ENCODE measurements around the gene MAT2B. TPM values are rescaled to one million over a fixed set of nuclear protein-coding genes. Genes with fewer than 3 reads are reported as not detected.

The MAT2B gene
- polyA plus RNA-seq, 1 of the 3 experiments (the other 2 are of a cell fraction) = 30.1 TPM

- H2AFZ ChIP-seq (ENCODE audit: low read depth) = peak overlapping the region; percentile 97
- peaks cover 10% of the 10 kb centered on the region for H3F3A ChIP-seq (replicated peaks; ENCODE audit: insufficient read depth)
- peaks cover 39% of the 10 kb centered on the region for H3K79me2 ChIP-seq (ENCODE audit: insufficient read depth)
- ChIA-PET CTCF (interaction anchor here (0.6 to 2.2 kb wide), 6 partner anchors 13 to 33 kb away, joined by 3 to 17 read pairs (median 3); no protein-coding TSS in a partner anchor), POLR2A (interaction anchor here (1.0 kb wide), 1 partner anchor 44 kb away, joined by 5 read pairs; the partner anchor contains the start of genes HMMR and NUDCD2)
- peak overlapping the region; percentile 70 to 86 for H3K4me3 ChIP-seq (ENCODE audit: low read depth in 2 of 2, low read length in 1 of 2)
- H3K4me1 ChIP-seq (ENCODE audit: control insufficient read depth in 1 of 2, insufficient read depth in 2 of 2, low read depth in 1 of 2, low read length in 1 of 2) = peaks cover 7 to 11% of the 10 kb centered on the region in 2 experiments
- peak; percentile 70 for DNase-seq
- H4K20me1 ChIP-seq (ENCODE audit: insufficient read depth) = peaks cover 27% of the 10 kb centered on the region
- 3% methylated on average over 17 of the region's 17 CpGs for WGBS (ENCODE audit: low lambda C conversion rate)
- H3K36me3 ChIP-seq (replicated peaks in 1 of 2; ENCODE audit: control insufficient read depth in 1 of 2, insufficient read depth in 2 of 2, low read length in 1 of 2) = no peaks in the 10 kb centered on the region
- peak overlapping the region; percentile 92 to 95 for H3K27ac ChIP-seq (ENCODE audit: low read depth in 2 of 2, low read length in 1 of 2)
- peak overlapping the region; percentile 87 for H3K4me2 ChIP-seq
- H3K9ac ChIP-seq = peak overlapping the region; percentile 87
- no peaks in the 10 kb centered on the region for H3K9me3 ChIP-seq
- H3K27me3 ChIP-seq (ENCODE audit: insufficient read depth) = no peaks in the 10 kb centered on the region
- H3K9me2 ChIP-seq = no peaks in the 10 kb centered on the region
- TF ChIP-seq PBX3 (IDR thresholded peaks at IDR 0.05) = no peak
- TF ChIP-seq FOXM1 (IDR thresholded peaks at IDR 0.05; ENCODE audit: low read depth) = no peak
- peak; percentile 51 for TF ChIP-seq SMC3 (IDR thresholded peaks at IDR 0.05; ENCODE audit: low read depth, low read length)
- TF ChIP-seq RFX5 (IDR thresholded peaks at IDR 0.05; ENCODE audit: low read length) = no peak; the same call in 1 of the 2 replicates
- TF ChIP-seq TCF12 (IDR thresholded peaks at IDR 0.05) = peak; percentile 17; the same call in 1 of the 2 replicates
- TF ChIP-seq MEF2A (IDR thresholded peaks at IDR 0.05; ENCODE audit: borderline replicate concordance, low read depth) = no peak
- peak; percentile 77 for TF ChIP-seq POLR2AphosphoS5 (IDR thresholded peaks at IDR 0.05; ENCODE audit: low read depth, low read length)
- no peak for TF ChIP-seq ZBTB33 (IDR thresholded peaks at IDR 0.05; ENCODE audit: borderline replicate concordance, low read depth)
- TF ChIP-seq FOXJ3 (CRISPR knock-in tag; IDR thresholded peaks at IDR 0.05) = no peak
- no peak for TF ChIP-seq USF2 (IDR thresholded peaks at IDR 0.05; ENCODE audit: borderline replicate concordance, low read depth, low read length)
- TF ChIP-seq REST (IDR thresholded peaks at IDR 0.05; ENCODE audit: low read depth, low read length) = no peak
- peak; percentile 76 for TF ChIP-seq RAD21 (IDR thresholded peaks at IDR 0.05; ENCODE audit: low read length)
- peak; percentile 74; the same call in 1 of the 2 replicates for TF ChIP-seq SIN3A (IDR thresholded peaks at IDR 0.05; ENCODE audit: borderline replicate concordance, low read depth, low read length)
- TF ChIP-seq YY1 (IDR thresholded peaks at IDR 0.05; ENCODE audit: low read depth) = no peak
- TF ChIP-seq EP300 (IDR thresholded peaks at IDR 0.05; ENCODE audit: borderline replicate concordance in 1 of 2, low read depth in 1 of 2, low read length in 1 of 2) = no peak
- TF ChIP-seq RCOR1 (IDR thresholded peaks at IDR 0.05; ENCODE audit: low read length) = peak; percentile 66
- TF ChIP-seq IRF3 (IDR thresholded peaks at IDR 0.05; ENCODE audit: low read depth, low read length) = no peak
- no peak for TF ChIP-seq EZH2phosphoT487 (IDR thresholded peaks at IDR 0.05; ENCODE audit: borderline replicate concordance, low read depth)
- no peak for TF ChIP-seq GABPA (IDR thresholded peaks at IDR 0.05; ENCODE audit: low read depth)
- no peak for TF ChIP-seq RXRA (IDR thresholded peaks at IDR 0.05; ENCODE audit: borderline replicate concordance, low read depth)
- TF ChIP-seq FOSL2 (IDR thresholded peaks at IDR 0.05; ENCODE audit: borderline replicate concordance, low read depth) = no peak
- no peak for TF ChIP-seq NRF1 (IDR thresholded peaks at IDR 0.05; ENCODE audit: low read depth, low read length)
- peak; percentile 41 for TF ChIP-seq CHD2 (IDR thresholded peaks at IDR 0.05; ENCODE audit: low read length, partially characterized antibody)
Measured at GRCh38 chr5:163503106-163504078, 2.0 kb upstream of the MAT2B start.

Measured in SK-N-SH (cell line).